ENCODE data around the gene SPAG7. TPM values are rescaled to one million over a fixed set of nuclear protein-coding genes. Genes with fewer than 3 reads are reported as not detected.
"Not testable (repeated sequence)": the region's sequence is repeated elsewhere in the genome, so short reads cannot be mapped to it uniquely, and the experiment has no call there.

SPAG7 gene
- total RNA-seq, 2 experiments from 2014 or later, result 62.2 to 63.6 TPM

DNA sequence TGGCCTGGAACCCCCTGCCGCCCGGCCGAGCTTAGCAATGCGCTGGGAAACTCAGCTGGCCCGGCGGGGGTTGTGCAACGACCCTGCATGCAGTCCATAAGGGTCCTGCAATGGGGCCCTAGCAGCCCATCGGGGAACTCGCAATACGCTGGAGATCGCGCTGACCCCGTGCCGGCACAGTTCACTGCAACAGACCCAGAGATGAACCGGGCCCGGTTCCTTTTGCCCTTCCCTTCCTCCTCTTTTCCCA is 28.1 kb downstream of the SPAG7 start:
- H3K9me3 Mint-ChIP-seq, result no peaks in the 10 kb centered on the region
- H3K4me3 Mint-ChIP-seq, result peak overlapping the region; percentile 97
- peak overlapping the region; percentile 99 for H3K27ac Mint-ChIP-seq
- H3K36me3 Mint-ChIP-seq, result peaks cover 56% of the 10 kb centered on the region
- no peak for DNase-seq
- peaks cover 47% of the 10 kb centered on the region for H3K4me1 Mint-ChIP-seq
- peaks cover 4% of the 10 kb centered on the region for H3K27me3 Mint-ChIP-seq

DNA sequence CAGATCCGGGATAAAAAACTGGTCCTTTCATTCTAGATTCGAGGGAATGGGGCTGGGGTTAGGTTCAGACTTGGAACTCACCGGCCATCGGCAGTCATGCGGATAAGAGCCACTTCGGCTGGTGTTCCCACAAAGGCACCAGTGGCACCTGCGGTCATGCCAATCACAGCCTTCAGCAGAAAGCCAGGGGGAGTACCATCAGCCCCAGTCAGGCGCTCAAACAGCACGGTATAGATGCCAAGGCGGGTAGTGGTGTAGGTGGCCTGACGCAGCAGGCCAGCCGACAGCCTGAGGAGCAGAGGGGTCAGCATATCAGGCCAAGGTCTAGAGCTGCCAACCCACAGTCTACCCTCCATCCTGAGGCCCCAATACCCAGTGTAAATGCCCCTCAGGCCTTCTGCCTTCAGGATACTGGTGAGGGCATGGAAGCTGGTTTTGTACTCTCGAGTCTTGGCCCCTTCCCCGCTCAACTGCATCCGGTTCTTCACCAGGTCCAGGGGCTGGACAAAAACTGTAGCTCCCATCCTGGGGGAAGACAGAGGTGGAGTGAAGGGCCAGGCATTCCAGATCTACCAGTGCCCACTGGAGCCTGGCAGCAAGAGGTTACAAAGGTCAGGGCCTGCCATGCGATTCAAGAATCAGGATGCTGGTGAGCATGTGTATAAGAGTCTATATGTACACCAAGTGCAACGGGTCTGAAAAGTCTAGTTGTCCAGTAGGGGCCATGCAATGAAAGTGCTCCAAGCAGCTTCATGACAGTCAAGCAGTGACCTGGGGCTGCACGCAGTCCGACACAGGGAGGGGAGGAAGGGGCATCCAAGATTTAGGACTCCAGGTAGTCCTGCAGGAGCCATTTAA is 28.7 kb downstream of the SPAG7 start:
- peaks cover 47% of the 10 kb centered on the region for H3K4me1 Mint-ChIP-seq
- H3K4me3 Mint-ChIP-seq, result peak overlapping the region; percentile 97
- peaks cover 51% of the 10 kb centered on the region for H3K36me3 Mint-ChIP-seq
- peak overlapping the region; percentile 99 for H3K27ac Mint-ChIP-seq
- no peaks in the 10 kb centered on the region for H3K9me3 Mint-ChIP-seq
- DNase-seq, result no peak
- peaks cover 3% of the 10 kb centered on the region for H3K27me3 Mint-ChIP-seq

DNA sequence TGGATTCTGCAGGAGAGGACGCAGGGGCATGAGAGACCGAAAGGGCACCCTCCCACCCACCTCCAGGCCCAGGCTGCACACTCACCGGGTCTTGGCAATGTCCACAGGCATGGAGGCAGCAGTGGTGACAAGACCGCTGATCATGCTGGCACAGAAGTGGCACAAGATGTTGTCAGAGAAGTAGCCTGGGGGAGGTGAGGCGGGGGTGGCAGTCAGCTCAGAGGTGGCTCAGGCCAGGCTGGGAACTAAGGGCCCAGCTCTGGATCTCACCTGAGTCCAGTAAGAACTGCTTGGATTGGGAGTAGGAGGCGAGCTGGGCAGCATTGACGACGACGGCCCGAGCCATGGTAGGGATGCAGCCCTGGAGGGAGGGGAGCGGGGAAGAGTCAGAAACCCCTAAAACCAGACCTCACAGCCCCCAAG is 29.5 kb downstream of the SPAG7 start:
- H3K27me3 Mint-ChIP-seq, result peaks cover 6% of the 10 kb centered on the region
- no peak for DNase-seq
- peak overlapping the region; percentile 97 for H3K4me3 Mint-ChIP-seq
- peaks cover 48% of the 10 kb centered on the region for H3K36me3 Mint-ChIP-seq
- peaks cover 43% of the 10 kb centered on the region for H3K4me1 Mint-ChIP-seq
- no peaks in the 10 kb centered on the region for H3K9me3 Mint-ChIP-seq
- H3K27ac Mint-ChIP-seq, result peak overlapping the region; percentile 66

DNA sequence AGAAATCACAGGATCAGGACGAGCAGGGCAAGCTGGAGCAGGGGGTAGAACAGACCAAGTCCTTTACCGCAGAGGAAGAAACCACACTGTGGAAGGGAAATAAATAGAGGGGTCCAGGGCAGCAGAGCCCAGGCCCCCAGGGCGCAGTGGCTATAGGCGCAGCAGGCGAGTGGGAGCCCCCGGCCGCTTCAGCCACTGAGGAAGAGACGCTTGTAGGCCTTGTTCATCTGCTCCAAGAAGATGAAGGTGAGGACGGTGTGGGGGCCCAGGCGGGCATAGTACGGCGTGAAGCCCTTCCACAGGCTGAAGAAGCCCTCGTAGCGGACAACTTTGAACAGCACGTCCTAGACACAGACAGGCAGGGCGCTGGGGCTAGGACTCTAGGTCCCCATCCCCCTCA is 30.1 kb downstream of the SPAG7 start:
- Mint-ChIP-seq H3K27me3 (peaks cover 10% of the 10 kb centered on the region), H3K4me1 (peaks cover 38% of the 10 kb centered on the region), H3K4me3 (no peak overlapping the region), H3K9me3 (no peaks in the 10 kb centered on the region), H3K27ac (no peak overlapping the region), H3K36me3 (peaks cover 44% of the 10 kb centered on the region)
- no peak for DNase-seq

DNA sequence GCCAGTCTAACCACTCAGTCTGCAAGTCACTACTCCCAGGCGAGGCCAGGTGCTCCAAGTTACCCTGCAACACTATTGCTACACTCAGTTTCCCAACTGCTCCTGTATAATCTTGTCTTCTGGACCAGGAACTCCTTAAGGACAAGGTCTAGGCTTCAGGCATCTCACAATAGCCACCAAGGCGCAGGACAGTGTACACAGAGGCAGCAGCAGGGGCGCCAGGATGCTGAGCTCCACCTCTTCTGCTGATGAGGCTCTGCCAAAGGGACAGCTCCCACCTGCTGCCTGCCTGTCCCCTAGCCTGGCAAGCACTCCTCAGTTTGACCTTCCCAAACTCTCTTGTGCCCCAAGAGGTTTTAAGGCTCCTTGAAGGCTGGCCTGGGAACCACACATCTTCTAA is 31.2 kb downstream of the SPAG7 start:
- no peak overlapping the region for H3K4me3 Mint-ChIP-seq
- H3K4me1 Mint-ChIP-seq, result peaks cover 32% of the 10 kb centered on the region

DNA sequence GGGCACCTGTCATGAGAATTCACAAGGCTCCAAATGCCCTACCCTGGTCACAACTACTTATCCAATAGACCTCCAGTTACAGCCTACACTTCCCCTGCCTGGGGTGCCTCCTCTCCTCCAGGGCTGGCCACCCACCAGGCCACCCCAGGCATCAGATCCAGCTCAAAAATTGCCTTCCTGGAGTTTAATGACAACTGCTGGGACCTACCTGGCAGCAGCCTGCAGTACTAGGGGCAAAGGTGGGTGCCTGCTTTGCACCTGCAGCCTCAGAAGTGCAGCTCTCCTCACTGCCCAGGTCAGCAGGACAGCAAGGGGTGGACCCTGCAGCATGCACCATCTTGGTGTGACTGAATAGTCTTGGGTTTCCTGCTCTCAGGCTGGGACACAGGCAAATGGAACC is 32.0 kb downstream of the SPAG7 start:
- Mint-ChIP-seq H3K27ac (no peak overlapping the region), H3K4me1 (peaks cover 32% of the 10 kb centered on the region), H3K9me3 (no peaks in the 10 kb centered on the region), H3K4me3 (no peak overlapping the region), H3K36me3 (peaks cover 28% of the 10 kb centered on the region), H3K27me3 (peaks cover 10% of the 10 kb centered on the region)
- no peak for DNase-seq

More for the DNA sequence above, 31.2 kb downstream of the SPAG7 start:
- Mint-ChIP-seq H3K9me3 (no peaks in the 10 kb centered on the region), H3K36me3 (peaks cover 33% of the 10 kb centered on the region), H3K27me3 (peaks cover 10% of the 10 kb centered on the region), H3K27ac (peak overlapping the region; percentile 2)
- no peak for DNase-seq

DNA sequence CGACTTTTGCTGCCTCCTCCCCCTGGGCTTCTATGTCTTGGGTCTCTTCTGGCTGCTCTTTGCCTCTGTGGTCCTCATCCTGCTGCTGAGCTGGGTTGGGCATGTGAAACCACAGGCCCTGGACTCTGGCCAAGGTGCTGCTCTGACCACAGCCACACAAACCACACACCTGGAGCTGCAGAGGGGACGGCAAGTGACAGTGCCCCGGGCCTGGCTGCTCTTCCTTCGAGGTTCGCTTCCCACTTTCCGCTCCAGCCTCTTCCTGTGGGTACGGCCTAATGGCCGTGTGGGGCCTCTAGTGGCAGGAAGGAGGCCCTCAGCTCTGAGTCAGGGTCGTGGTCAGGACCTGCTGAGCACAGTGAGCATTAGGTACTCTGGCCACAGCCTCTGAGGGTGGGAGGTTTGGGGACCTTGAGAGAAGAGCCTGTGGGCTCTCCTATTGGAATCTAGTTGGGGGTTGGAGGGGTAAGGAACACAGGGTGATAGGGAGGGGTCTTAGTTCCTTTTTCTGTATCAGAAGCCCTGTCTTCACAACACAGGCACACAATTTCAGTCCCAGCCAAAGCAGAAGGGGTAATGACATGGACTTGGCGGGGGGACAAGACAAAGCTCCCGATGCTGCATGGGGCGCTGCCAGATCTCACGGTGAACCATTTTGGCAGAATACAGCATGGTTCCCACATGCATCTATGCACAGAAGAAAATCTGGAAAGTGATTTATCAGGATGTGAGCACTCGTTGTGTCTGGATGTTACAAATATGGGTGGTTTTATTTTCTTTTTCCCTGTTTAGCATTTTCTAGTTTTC is 33.2 kb downstream of the SPAG7 start:
- Mint-ChIP-seq H3K9me3 (no peaks in the 10 kb centered on the region), H3K4me1 (peaks cover 32% of the 10 kb centered on the region), H3K4me3 (no peak overlapping the region), H3K27ac (peak overlapping the region; percentile 26), H3K36me3 (peaks cover 21% of the 10 kb centered on the region), H3K27me3 (peaks cover 10% of the 10 kb centered on the region)
- DNase-seq, result no peak

DNA sequence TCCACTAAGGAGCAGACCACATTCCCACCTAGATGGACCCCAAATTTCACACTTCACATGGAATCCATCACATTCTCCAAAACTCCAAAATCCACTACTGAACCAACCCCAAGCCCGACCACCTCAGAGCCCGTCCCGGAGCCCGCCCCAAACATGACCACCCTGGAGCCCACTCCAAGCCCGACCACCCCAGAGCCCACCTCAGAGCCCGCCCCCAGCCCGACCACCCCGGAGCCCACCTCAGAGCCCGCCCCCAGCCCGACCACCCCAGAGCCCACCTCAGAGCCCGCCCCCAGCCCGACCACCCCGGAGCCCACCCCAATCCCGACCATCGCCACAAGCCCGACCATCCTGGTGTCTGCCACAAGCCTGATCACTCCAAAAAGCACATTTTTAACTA is 34.0 kb downstream of the SPAG7 start:
- peaks cover 18% of the 10 kb centered on the region for H3K36me3 Mint-ChIP-seq
- peak overlapping the region; percentile 26 for H3K27ac Mint-ChIP-seq
- H3K4me1 Mint-ChIP-seq, result peaks cover 28% of the 10 kb centered on the region
- no peaks in the 10 kb centered on the region for H3K9me3 Mint-ChIP-seq
- H3K4me3 Mint-ChIP-seq, result no peak overlapping the region
- H3K27me3 Mint-ChIP-seq, result peaks cover 10% of the 10 kb centered on the region
- no peak for DNase-seq

DNA sequence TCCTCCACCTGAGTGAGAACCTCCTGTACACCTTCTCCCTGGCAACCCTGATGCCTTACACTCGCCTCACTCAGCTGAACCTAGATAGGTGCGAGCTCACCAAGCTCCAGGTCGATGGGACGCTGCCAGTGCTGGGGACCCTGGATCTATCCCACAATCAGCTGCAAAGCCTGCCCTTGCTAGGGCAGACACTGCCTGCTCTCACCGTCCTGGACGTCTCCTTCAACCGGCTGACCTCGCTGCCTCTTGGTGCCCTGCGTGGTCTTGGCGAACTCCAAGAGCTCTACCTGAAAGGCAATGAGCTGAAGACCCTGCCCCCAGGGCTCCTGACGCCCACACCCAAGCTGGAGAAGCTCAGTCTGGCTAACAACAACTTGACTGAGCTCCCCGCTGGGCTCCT is 34.9 kb downstream of the SPAG7 start:
- DNase-seq, result no peak
- Mint-ChIP-seq H3K36me3 (peaks cover 10% of the 10 kb centered on the region), H3K4me3 (no peak overlapping the region), H3K27me3 (peaks cover 10% of the 10 kb centered on the region), H3K27ac (peak overlapping the region; percentile 23), H3K9me3 (no peaks in the 10 kb centered on the region), H3K4me1 (peaks cover 22% of the 10 kb centered on the region)

DNA sequence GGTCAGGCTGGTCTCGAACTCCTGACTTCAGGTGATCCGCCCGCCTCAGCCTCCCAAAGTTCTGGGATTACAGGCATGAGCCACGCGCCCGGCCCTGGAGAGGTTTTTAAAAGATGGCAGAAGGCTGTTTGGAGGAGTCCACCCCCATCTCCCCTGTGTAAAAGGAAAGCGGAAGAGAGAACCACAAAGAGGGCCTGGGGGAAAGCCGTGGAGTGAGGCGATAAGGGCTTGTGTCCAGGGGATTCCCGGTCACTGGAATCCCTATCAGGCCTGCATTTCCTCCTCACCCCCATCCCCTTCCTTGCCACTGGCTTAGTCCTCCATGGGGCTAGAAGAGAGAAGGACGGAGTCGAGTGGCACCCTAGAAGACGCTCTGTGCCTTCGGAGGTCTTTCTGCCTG is 35.7 kb downstream of the SPAG7 start, which contains the start of gene GP1BA:
Gene GP1BA, plus strand, starts transcription at position 315 of the 400 bp plus-strand sequence. CDS start 328 bp downstream, outside the sequence.
- Mint-ChIP-seq H3K27me3 (peaks cover 10% of the 10 kb centered on the region), H3K4me1 (peaks cover 22% of the 10 kb centered on the region), H3K9me3 (no peaks in the 10 kb centered on the region), H3K36me3 (peaks cover 10% of the 10 kb centered on the region), H3K4me3 (no peak within 1 kb of the TSS), H3K27ac (peak within 1 kb of the TSS; percentile 23)
- no peak for DNase-seq

DNA sequence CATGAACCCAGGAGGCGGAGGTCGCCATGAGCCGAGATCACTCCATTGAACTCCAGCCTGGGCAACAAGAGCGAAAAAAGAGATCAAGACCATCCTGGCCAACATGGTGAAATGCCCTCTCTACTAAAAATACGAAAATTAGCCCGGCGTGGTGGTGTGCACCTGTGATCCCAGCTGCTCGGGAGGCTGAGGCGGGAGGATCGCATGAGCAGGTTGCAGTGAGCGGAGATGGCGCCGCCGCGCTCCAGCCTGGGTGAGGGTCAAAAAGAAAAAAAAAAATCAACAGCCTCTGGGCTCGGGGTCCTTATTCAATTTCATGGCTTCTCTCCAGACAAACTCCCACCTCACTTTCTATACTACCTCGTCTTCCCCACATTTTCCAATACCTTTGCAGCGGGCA is 38.7 kb downstream of the SPAG7 start:
- H3K36me3 Mint-ChIP-seq, result peaks cover 13% of the 10 kb centered on the region
- no peak overlapping the region for H3K27ac Mint-ChIP-seq
- no peak overlapping the region for H3K4me3 Mint-ChIP-seq
- no peaks in the 10 kb centered on the region for H3K9me3 Mint-ChIP-seq
- peaks cover 6% of the 10 kb centered on the region for H3K27me3 Mint-ChIP-seq
- no peak for DNase-seq
- peaks cover 7% of the 10 kb centered on the region for H3K4me1 Mint-ChIP-seq

DNA sequence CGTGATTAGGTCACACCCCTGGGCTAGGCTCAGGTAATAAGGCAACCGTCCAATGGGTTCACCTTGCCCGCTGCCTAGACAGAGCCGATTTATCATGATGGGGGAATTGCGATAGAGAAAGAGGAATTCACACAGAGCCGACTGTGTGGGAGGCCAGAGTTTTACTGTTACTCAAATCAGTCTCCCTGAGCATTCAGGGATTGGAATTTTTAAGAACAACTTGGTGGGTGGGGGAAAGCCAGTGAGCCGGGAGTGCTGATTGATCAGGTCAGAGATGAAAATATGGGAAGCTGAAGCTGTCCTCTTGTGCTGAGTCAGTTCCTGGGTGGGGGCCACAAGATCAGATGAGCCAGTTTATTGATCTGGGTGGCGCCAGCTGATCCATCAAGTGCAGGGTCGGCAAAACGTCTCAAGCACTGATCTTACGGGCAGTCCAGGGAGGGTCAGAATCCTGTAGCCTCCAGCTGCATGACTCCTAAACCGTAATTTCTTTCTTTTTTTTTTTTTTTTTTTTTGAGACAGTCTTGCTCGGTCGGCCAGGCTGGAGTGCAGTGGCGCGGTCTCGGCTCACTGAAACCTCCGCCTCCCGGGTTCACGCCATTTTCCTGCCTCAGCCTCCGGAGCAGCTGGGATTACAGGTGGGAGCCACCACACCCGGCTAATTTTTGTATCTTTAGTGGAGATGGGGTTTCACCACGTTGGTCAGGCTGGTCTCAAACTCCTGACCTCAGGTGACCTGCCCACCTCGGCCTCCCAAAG is 40.9 kb downstream of the SPAG7 start:
- not testable (repeated sequence) for H3K27ac Mint-ChIP-seq, H3K36me3 Mint-ChIP-seq, H3K4me3 Mint-ChIP-seq, H3K4me1 Mint-ChIP-seq, DNase-seq, H3K27me3 Mint-ChIP-seq, H3K9me3 Mint-ChIP-seq

DNA sequence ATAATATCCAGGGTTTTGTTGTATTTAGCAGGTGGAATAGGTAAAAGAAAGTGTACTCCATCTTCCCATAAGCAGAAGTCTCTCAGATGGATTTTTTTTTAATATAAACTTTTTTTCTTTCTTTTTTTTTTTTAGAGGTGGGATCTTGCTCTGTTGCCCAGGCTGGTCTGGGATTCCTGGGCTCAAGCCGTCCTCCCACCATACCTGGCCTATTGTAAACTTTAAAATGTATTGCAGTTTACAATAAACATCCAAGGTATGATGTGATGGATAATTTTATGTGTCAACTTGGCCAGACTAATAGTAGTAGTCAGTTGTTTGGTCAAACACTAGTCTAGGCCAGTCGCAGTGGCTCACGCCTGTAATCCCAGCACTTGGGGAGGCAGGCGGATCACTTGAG is 46.3 kb downstream of the SPAG7 start:
- DNase-seq, result no peak
- Mint-ChIP-seq H3K4me3 (no peak overlapping the region), H3K27ac (no peak overlapping the region), H3K36me3 (peaks cover 2% of the 10 kb centered on the region), H3K4me1 (no peaks in the 10 kb centered on the region), H3K27me3 (no peaks in the 10 kb centered on the region), H3K9me3 (no peaks in the 10 kb centered on the region)

DNA sequence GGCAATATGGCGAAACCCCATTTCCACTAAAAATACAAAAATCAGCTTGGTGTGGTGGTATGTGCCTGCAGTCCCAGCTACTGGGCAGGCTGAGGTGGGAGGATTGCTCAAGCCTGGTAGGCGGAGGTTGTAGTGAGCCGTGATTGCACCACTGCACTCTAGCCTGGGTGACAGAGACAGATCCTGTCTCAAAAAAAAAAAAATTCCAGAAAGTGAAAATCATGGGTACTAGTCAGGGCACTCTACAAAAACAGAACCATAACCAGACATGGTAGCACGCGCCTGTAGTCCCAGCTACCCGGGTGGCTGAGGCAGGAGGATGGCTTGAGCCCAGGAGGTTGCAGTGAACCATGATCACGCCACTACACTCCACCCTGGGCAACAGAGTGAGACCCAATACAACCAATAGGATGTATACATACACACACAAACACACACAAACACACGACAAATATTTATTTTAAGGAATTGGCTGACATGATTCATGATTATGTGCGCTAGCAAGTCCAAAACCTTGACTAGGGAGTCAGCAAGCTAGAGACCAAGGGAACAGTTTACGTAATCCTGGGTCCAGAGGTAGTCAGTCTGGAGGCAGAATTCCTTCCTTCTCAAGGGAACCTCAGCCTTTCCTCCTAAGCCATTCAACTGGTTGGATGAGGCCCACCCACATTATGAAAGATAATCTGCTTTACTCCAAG is 47.1 kb downstream of the SPAG7 start:
- Mint-ChIP-seq H3K4me1 (no peaks in the 10 kb centered on the region), H3K4me3 (no peak overlapping the region), H3K36me3 (peaks cover 2% of the 10 kb centered on the region), H3K9me3 (no peaks in the 10 kb centered on the region), H3K27ac (no peak overlapping the region), H3K27me3 (no peaks in the 10 kb centered on the region)
- DNase-seq, result no peak
